ENCODE results near the gene RNF207.

The RNF207 gene

GRCh38 chr1:6245086-6245868 is 39.4 kb downstream of the RNF207 start:
- TF ChIP-seq JUND (IDR thresholded peaks at IDR 0.05; ENCODE audit: low read depth): no peak
- peak; percentile 85 to 90 for DNase-seq (ENCODE audit: low read depth in 1 of 2, low spot score in 1 of 2)
- in situ Hi-C loops (cut with HindIII; ENCODE audit: low pct_unique_long_range_greater_than_20kb, low sequenced_read_pairs): no loop called here

GRCh38 chr1:6245869-6246496 is 40.1 kb downstream of the RNF207 start:
- in situ Hi-C loops (cut with HindIII; ENCODE audit: low pct_unique_long_range_greater_than_20kb, low sequenced_read_pairs): no loop called here
- DNase-seq (ENCODE audit: low read depth in 1 of 2, low spot score in 1 of 2): peak; percentile 47 to 69
- no peak for TF ChIP-seq JUND (IDR thresholded peaks at IDR 0.05; ENCODE audit: low read depth)

- in situ Hi-C loops (cut with HindIII; ENCODE audit: low pct_unique_long_range_greater_than_20kb, low sequenced_read_pairs): no loop called here
- DNase-seq (ENCODE audit: low read depth in 1 of 2, low spot score in 1 of 2): peak; percentile 75 to 96
- TF ChIP-seq JUND (IDR thresholded peaks at IDR 0.05; ENCODE audit: low read depth): no peak
Observed at GRCh38 chr1:6246497-6247467, 40.9 kb downstream of the RNF207 start.

GRCh38 chr1:6247651-6248050 is 41.7 kb downstream of the RNF207 start:
- DNase-seq (ENCODE audit: low read depth in 1 of 2, low spot score in 1 of 2): no peak

GRCh38 chr1:6248161-6248776 is 42.4 kb downstream of the RNF207 start:
- no peak for DNase-seq (ENCODE audit: low read depth in 1 of 2, low spot score in 1 of 2)
- TF ChIP-seq JUND (IDR thresholded peaks at IDR 0.05; ENCODE audit: low read depth): no peak
- in situ Hi-C loops (cut with HindIII; ENCODE audit: low pct_unique_long_range_greater_than_20kb, low sequenced_read_pairs): no loop called here

More at GRCh38 chr1:6247651-6248050, 41.7 kb downstream of the RNF207 start:
- in situ Hi-C loops (cut with HindIII; ENCODE audit: low pct_unique_long_range_greater_than_20kb, low sequenced_read_pairs): no loop called here
- no peak for TF ChIP-seq JUND (IDR thresholded peaks at IDR 0.05; ENCODE audit: low read depth)

GRCh38 chr1:6248932-6249738 is 43.2 kb downstream of the RNF207 start:
- in situ Hi-C loops (cut with HindIII; ENCODE audit: low pct_unique_long_range_greater_than_20kb, low sequenced_read_pairs): no loop called here
- TF ChIP-seq JUND (IDR thresholded peaks at IDR 0.05; ENCODE audit: low read depth): no peak
- no peak for DNase-seq (ENCODE audit: low read depth in 1 of 2, low spot score in 1 of 2)

GRCh38 chr1:6249739-6250689 is 44.1 kb downstream of the RNF207 start:
- TF ChIP-seq JUND (IDR thresholded peaks at IDR 0.05; ENCODE audit: low read depth): no peak
- DNase-seq (ENCODE audit: low read depth in 1 of 2, low spot score in 1 of 2): no peak
- in situ Hi-C loops (cut with HindIII; ENCODE audit: low pct_unique_long_range_greater_than_20kb, low sequenced_read_pairs): no loop called here

- DNase-seq (ENCODE audit: low read depth in 1 of 2, low spot score in 1 of 2): no peak
- in situ Hi-C loops (cut with HindIII; ENCODE audit: low pct_unique_long_range_greater_than_20kb, low sequenced_read_pairs): no loop called here
- no peak for TF ChIP-seq JUND (IDR thresholded peaks at IDR 0.05; ENCODE audit: low read depth)
Observed at GRCh38 chr1:6251233-6251632, 45.3 kb downstream of the RNF207 start.

- TF ChIP-seq JUND (IDR thresholded peaks at IDR 0.05; ENCODE audit: low read depth): no peak
- no peak for DNase-seq (ENCODE audit: low read depth in 1 of 2, low spot score in 1 of 2)
- in situ Hi-C loops (cut with HindIII; ENCODE audit: low pct_unique_long_range_greater_than_20kb, low sequenced_read_pairs): no loop called here
Observed at GRCh38 chr1:6251681-6252373, 45.9 kb downstream of the RNF207 start.

GRCh38 chr1:6252374-6252710 is 46.4 kb downstream of the RNF207 start:
- no peak for TF ChIP-seq JUND (IDR thresholded peaks at IDR 0.05; ENCODE audit: low read depth)
- in situ Hi-C loops (cut with HindIII; ENCODE audit: low pct_unique_long_range_greater_than_20kb, low sequenced_read_pairs): no loop called here
- no peak for DNase-seq (ENCODE audit: low read depth in 1 of 2, low spot score in 1 of 2)
